Esophagus (tissue), 2 donors: ENCODE measurements around the gene STXBP1. TPM values are rescaled to one million over a fixed set of nuclear protein-coding genes. Genes with fewer than 3 reads are reported as not detected.

Experiments
- H3K27ac ChIP-seq, 2 donors: one replicate each; pipeline ENCODE4 v1.5.1; 2013; ENCODE audit warnings: low read depth in 2 of 2, mild to moderate bottlenecking in 2 of 2, inconsistent platforms in 1 of 2, low read length in 1 of 2, moderate library complexity in 1 of 2
- H3K27me3 ChIP-seq, 2 donors: one replicate each; pipeline ENCODE4 v1.6.1; 2013; ENCODE audit warnings: low read length in 2 of 2, control low read depth in 1 of 2, mild to moderate bottlenecking in 1 of 2; ENCODE audit not compliant: insufficient read depth in 2 of 2, control insufficient read depth in 1 of 2
- H3K36me3 ChIP-seq, 2 donors: one replicate each; pipeline ENCODE4 v1.6.1; 2013; ENCODE audit warnings: low read length in 1 of 2; ENCODE audit not compliant: control insufficient read depth in 2 of 2, insufficient read depth in 2 of 2
- H3K4me1 ChIP-seq, 2 donors: one replicate each; pipeline ENCODE4 v1.6.1; 2013; ENCODE audit warnings: low read length in 1 of 2; ENCODE audit not compliant: control insufficient read depth in 2 of 2, insufficient read depth in 2 of 2
- H3K4me3 ChIP-seq, 2 donors: one replicate each; pipeline ENCODE4 v1.5.1; 2013; ENCODE audit warnings: low read length in 2 of 2, mild to moderate bottlenecking in 2 of 2, low read depth in 1 of 2, moderate library complexity in 1 of 2
- H3K9me3 ChIP-seq, 2 donors: one replicate each; pipeline ENCODE4 v1.6.1; 2013; ENCODE audit warnings: mild to moderate bottlenecking in 2 of 2, low read depth in 1 of 2, low read length in 1 of 2, moderate library complexity in 1 of 2; ENCODE audit not compliant: control insufficient read depth in 2 of 2, insufficient read depth in 1 of 2
- WGBS, 2 donors: extraction: QIAGEN DNeasy Blood & Tissue Kit; methylation state at CpG; one replicate each; pipeline ENCODE4 v1.1.7; 2013; 5-methylcytosine and 5-hydroxymethylcytosine counted together
- polyA plus RNA-seq, 2 donors: library from polyadenylated mRNA; stranded (reverse); fragments of 200-250 nt; gene quantifications; one replicate each; pipeline ENCODE4 v1.2.3, GENCODE V29; 2013
- donor health status: healthy with polysubstance abuse.
- donor health status: Bipolar disorder and iron deficiency.

Gene STXBP1
- polyA plus RNA-seq, 2 donors = 4.7 to 7.1 TPM

GRCh38 chr9:127664678-127665507 is 52.8 kb downstream of the STXBP1 start:
- Histone ChIP-seq H3K4me3 (no peak overlapping the region), H3K4me1 (peaks cover 0 to 2% of the 10 kb centered on the region in 2 donors), H3K27me3 (no peaks in the 10 kb centered on the region), H3K27ac (peak overlapping the region; percentile 2 to 47), H3K9me3 (no peaks in the 10 kb centered on the region), H3K36me3 (peaks cover 4 to 10% of the 10 kb centered on the region in 2 donors)
- 70 to 71% methylated on average over 10 of the region's 10 CpGs for WGBS, 2 donors

GRCh38 chr9:127667127-127667844 is 55.2 kb downstream of the STXBP1 start:
- H3K9me3 ChIP-seq = no peaks in the 10 kb centered on the region
- WGBS, 2 donors = 72 to 73% methylated on average over 3 of the region's 3 CpGs

GRCh38 chr9:127667906-127668305 is 55.8 kb downstream of the STXBP1 start:
- H3K9me3 ChIP-seq = no peaks in the 10 kb centered on the region
- H3K4me3 ChIP-seq = no peak overlapping the region
- 91 to 92% methylated on average over 18 of the region's 18 CpGs for WGBS, 2 donors
- H3K36me3 ChIP-seq = peaks cover 6 to 13% of the 10 kb centered on the region in 2 donors
- H3K27ac ChIP-seq = no peak overlapping the region
- H3K27me3 ChIP-seq = no peaks in the 10 kb centered on the region
- peaks cover 0 to 2% of the 10 kb centered on the region in 2 donors for H3K4me1 ChIP-seq

More at GRCh38 chr9:127667127-127667844, 55.2 kb downstream of the STXBP1 start:
- Histone ChIP-seq H3K36me3 (peaks cover 4 to 12% of the 10 kb centered on the region in 2 donors), H3K4me3 (no peak overlapping the region), H3K27ac (no peak overlapping the region), H3K4me1 (peaks cover 0 to 2% of the 10 kb centered on the region in 2 donors), H3K27me3 (no peaks in the 10 kb centered on the region)

GRCh38 chr9:127673234-127673633 is 61.2 kb downstream of the STXBP1 start:
- H3K36me3 ChIP-seq = peaks cover 6 to 9% of the 10 kb centered on the region in 2 donors

GRCh38 chr9:127676638-127677037 is 64.6 kb downstream of the STXBP1 start:
- H3K27me3 ChIP-seq = no peaks in the 10 kb centered on the region
- peaks cover 6 to 19% of the 10 kb centered on the region in 2 donors for H3K36me3 ChIP-seq
- no peaks in the 10 kb centered on the region for H3K9me3 ChIP-seq
- no peak overlapping the region for H3K4me3 ChIP-seq
- no peak overlapping the region for H3K27ac ChIP-seq
- H3K4me1 ChIP-seq = no peaks in the 10 kb centered on the region
- 85 to 92% methylated on average over 12 of the region's 12 CpGs for WGBS, 2 donors

More at GRCh38 chr9:127673234-127673633, 61.2 kb downstream of the STXBP1 start:
- Histone ChIP-seq H3K4me1 (no peaks in the 10 kb centered on the region), H3K27me3 (no peaks in the 10 kb centered on the region), H3K4me3 (no peak overlapping the region), H3K27ac (no peak overlapping the region), H3K9me3 (no peaks in the 10 kb centered on the region)
- 87 to 90% methylated on average over 7 of the region's 7 CpGs for WGBS, 2 donors

GRCh38 chr9:127679506-127679905 is 67.4 kb downstream of the STXBP1 start:
- Histone ChIP-seq H3K27me3 (no peaks in the 10 kb centered on the region), H3K36me3 (peaks cover 8 to 26% of the 10 kb centered on the region in 2 donors), H3K4me3 (no peak overlapping the region), H3K27ac (no peak overlapping the region), H3K4me1 (no peaks in the 10 kb centered on the region), H3K9me3 (no peaks in the 10 kb centered on the region)
- 85 to 93% methylated on average over 2 of the region's 2 CpGs for WGBS, 2 donors

- WGBS, 2 donors = 90 to 92% methylated on average over 11 of the region's 11 CpGs
- Histone ChIP-seq H3K4me3 (no peak overlapping the region), H3K36me3 (peaks cover 8 to 26% of the 10 kb centered on the region in 2 donors), H3K4me1 (no peaks in the 10 kb centered on the region), H3K9me3 (no peaks in the 10 kb centered on the region), H3K27ac (no peak overlapping the region), H3K27me3 (no peaks in the 10 kb centered on the region)
These were observed 68.1 kb downstream of the STXBP1 start for GRCh38 chr9:127680226-127680625.

GRCh38 chr9:127680846-127681245 is 68.8 kb downstream of the STXBP1 start:
- Histone ChIP-seq H3K9me3 (no peaks in the 10 kb centered on the region), H3K36me3 (peaks cover 8 to 26% of the 10 kb centered on the region in 2 donors), H3K27me3 (no peaks in the 10 kb centered on the region), H3K4me3 (no peak overlapping the region), H3K4me1 (no peaks in the 10 kb centered on the region), H3K27ac (no peak overlapping the region)
- 85 to 92% methylated on average over 9 of the region's 9 CpGs for WGBS, 2 donors

- Histone ChIP-seq H3K27ac (no peak overlapping the region), H3K9me3 (no peaks in the 10 kb centered on the region), H3K4me3 (no peak overlapping the region), H3K27me3 (no peaks in the 10 kb centered on the region), H3K4me1 (no peaks in the 10 kb centered on the region), H3K36me3 (peaks cover 8 to 23% of the 10 kb centered on the region in 2 donors)
- WGBS, 2 donors = 92% methylated on average over 23 of the region's 23 CpGs
These were observed 70.5 kb downstream of the STXBP1 start for GRCh38 chr9:127682351-127683136.
